Measurements from ENCODE around the gene NR5A1.
A peak's percentile ranks its signal among the peaks of the same experiment; 100 is the strongest.

NR5A1 gene

DNA sequence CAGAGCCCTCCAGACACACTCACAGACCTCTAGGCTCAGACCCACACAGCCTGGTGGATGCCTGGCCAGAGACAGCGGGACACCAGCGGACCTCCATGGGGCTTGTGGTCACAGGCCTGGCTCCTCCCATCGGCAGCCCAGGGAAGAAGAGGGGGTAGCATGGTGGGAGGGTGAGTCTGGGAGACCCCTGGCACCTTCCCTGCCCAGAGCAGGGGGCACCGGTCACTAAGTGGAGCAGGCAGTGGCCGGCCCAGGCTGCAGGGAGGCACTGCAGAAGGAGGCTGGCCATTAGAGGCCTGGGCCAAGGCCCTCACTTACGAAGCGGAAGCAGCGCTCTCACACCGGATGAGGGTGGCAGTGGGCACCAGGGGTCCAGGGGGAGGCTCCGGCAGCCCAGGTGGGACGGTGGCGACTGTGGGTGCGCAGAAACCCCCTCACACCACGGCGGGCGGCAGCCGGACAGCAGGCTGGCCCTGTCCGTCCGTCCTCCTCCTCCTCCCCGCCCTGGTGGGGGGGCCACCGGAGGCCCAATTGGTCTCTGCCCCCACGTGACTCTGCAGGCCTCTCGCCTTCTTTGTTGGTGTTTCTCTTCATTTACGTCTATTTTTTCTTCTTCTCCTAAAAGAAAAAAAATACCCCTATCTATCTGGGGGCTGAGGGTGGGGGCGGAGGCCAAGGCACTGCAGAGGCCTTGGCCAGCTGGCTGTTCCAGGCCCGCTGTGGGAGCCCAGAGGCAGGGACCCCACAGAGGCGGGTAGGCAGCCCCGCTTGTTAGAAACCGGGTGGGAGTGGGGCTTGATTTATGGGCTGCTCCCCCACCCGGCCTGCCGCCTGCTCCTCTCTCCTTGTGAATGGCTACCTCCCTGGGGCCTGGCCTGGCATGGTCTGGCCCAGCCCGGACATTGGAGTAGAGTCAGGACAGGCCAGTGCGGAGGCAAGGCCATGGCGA lies at the start of gene NR5A1:
Gene NR5A1 (minus strand): TSS at position 469 of the 949 bp plus-strand sequence. CDS start 4,004 bp downstream, outside the sequence.
- no peak for DNase-seq (ENCODE audit: low read depth in 2 of 2)

DNA sequence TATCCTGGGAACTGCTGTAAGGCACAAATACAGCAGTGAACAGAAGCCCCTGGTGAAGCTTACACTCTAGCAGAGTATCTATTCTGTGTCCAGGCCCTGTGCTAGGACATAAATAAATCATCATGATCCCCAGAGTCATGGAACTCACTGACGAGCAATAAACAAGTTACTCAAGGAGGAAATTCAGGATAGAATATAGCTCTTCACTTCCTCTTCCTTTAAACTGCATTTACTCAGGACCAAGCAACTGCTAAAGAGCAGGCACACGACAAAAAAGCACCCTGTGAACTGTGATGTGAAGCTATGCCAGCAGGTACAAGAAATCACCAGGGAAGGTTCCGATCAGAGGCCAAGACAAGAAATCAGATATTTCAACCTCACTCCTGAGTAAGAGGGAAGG lies 47.8 kb upstream of the NR5A1 start:
- DNase-seq (ENCODE audit: low read depth in 2 of 2) = no peak

DNA sequence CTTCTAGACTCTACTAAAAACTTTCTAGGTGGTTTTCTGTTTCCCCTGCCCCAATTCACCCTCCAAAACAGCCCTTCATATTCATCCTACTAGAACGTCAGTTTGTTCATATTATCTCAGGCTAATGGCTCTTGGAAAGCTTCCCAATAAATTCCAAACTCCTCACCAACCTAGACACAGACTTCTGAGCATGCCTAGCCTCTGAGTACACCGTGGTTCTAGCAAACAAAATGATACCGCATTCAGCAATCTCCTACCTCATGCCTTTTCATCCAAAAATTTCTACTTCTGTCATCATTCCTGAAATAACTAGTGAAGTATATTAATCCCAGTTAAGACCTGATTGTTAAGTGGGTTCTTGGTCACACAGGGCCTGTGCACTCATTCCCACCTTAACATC lies 46.5 kb upstream of the NR5A1 start:
- no peak for DNase-seq (ENCODE audit: low read depth in 2 of 2)

DNA sequence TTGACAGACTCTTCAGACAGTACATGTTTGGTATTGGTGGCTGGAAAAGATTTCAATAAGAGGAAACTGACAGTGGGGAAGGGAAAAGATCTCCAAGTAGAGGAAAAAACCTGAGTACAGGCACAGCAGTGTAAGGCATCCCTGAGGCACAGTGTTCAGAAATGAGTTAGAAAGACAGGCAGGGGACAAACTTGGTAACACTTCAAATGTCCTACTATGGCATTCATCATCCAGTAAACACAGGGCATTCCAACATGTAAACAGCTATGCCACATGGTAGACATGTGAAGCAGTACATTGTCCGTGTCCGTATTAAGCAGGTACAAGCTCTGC lies 45.0 kb upstream of the NR5A1 start:
- DNase-seq (ENCODE audit: low read depth in 2 of 2) = no peak

DNA sequence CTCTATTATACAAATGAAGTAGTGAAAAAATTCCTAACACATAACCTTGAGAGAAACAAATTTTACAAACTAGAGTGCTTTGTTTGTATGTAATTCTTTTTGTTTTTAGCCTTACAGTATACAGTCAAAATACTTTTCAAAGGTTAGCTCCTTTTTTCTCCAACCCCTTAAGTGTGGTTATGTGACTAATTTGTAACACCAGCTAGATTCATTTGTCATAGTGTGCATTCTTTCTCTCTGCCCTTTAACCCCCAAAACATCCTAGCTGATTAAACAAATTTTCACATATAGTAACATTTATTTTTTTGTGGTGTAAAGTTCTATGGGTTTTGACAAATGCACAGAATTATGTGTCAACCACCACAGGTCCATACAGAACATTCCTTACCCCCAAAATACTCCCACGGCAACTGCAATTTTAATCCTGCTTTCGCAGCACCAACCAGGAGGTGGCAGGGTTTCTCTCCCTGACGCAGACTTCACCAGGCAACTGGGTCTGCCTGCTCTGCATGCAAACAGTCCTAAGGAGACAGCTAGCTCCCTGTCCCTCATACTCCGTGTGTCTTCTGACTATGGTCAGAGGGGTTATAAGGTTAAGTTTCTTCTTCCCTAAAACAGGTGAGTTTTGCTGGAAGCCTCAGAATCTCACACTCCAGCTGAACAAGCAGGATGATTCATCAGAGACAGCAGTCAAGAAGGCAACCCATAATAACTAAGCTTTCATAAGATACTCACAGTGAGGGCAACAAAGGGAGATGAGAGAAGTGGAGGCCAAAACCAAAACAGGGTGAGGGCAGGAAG lies 44.5 kb upstream of the NR5A1 start:
- DNase-seq (ENCODE audit: low read depth in 2 of 2) = peak in 1 of 2 experiments; percentile 15

DNA sequence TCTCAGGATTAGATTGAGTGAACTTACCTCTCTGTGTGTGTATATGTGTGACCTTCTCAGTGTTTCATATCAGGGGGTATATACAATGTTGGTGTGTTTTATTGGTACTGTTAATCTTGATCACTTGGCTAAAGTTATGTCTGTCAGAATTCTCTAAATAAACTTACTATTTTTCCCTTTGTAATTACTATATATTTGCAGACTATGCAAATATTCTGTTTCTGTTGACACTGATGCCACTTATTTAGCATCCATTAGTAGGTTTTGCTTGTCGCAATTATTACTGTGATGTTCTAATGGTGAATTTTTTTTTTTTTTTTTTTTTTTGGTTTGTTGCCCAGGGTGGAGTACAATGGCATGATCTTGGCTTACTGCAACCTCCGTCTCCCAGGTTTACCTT lies 42.9 kb upstream of the NR5A1 start:
- no peak for DNase-seq (ENCODE audit: low read depth in 2 of 2)

DNA sequence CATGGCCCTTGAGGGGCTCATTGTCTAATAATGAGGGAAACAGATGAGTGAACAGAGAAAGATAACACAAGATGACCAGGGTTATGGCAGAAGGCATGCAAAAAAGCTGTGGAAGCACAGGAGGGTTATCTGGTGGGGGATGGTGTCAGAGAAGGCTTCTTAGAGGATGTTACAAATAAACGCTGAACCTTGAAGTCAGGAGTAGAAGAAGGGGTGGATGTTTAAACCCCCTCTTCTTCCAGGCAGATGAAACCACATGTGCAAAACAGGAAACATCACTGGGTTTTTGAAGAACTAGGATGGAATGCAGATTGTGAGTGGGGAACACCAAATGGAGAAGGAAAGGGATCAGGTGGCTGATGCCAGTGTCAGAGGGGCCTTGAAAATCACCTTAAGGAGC lies 41.8 kb upstream of the NR5A1 start:
- DNase-seq (ENCODE audit: low read depth in 2 of 2) = no peak

DNA sequence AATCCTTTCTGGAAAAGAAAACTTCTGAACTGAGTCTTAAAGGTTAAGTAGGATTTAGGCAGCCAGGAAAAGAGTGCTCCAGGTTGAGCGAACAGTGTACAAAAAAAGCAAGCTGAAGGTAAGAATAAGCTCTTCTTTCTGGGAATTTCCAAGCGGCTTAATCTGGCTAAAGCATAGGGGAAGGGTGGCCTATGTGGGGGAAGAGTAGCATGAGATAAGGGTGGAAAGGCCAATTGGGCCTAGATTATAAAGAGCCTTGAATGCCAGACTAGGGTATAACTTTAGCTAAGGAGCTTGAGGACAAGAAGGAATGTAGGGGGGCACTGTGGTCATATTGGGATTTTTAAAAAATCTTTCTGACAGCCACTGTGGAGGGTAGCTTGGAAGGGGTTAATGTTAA lies 37.3 kb upstream of the NR5A1 start:
- DNase-seq (ENCODE audit: low read depth in 2 of 2) = no peak

DNA sequence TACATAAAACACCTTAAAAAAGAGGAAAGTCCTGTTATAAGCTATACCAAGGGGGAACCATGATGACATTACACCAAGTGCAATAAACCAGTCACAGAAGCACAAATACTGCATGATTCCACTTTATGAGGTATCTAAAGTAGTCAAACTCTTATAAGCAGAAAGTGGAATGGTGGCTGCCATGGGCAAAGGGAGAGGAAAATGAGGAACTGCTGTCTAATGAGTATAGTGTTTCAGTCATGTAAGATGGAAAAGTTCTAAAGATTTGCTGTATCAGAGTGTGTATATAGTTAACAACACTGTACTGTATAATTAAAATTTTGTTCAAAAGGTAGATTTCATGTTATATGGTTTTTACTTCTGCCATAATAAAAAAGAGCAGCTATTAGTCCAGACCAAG lies 34.6 kb upstream of the NR5A1 start:
- DNase-seq (ENCODE audit: low read depth in 2 of 2) = no peak

DNA sequence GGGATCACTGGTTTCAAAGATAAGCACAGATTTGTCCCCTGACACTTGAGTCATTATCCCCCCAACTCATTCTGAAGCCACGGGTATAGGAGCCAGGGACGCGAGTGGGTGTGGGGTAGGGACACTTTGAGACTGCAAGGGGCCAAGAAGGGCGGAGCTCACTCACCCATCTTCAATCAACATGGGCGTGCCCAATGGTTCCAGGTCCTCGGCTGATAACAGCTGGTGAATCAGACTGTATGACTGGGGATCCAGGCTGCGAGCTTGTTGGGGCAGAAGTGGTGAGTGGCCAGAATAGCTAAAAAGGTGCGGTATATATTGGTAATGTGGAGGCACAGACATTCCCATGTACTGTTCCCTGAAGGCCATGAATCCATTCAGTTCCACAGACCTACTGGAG lies 30.7 kb upstream of the NR5A1 start:
- DNase-seq (ENCODE audit: low read depth in 2 of 2) = no peak

DNA sequence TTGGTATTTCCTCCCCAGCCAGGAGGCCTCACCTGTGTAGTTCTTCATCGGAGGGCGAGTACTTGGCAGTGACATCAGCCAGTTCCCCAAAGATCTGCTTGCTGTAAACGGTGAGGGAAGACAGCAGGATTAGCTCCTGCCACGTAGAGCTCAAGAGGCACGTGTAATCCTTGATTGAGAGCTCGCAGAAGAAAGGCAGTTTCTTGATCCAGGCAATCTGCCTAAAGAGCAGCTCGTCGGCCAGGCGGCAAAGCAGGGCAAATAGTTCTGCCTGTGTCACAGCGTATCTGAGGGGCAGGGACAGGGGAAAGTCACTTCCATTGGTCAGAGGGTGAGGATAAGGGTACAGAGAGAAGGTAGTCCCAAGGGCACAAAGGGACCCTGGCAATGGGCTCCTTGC lies 28.6 kb upstream of the NR5A1 start:
- DNase-seq (ENCODE audit: low read depth in 2 of 2) = no peak

DNA sequence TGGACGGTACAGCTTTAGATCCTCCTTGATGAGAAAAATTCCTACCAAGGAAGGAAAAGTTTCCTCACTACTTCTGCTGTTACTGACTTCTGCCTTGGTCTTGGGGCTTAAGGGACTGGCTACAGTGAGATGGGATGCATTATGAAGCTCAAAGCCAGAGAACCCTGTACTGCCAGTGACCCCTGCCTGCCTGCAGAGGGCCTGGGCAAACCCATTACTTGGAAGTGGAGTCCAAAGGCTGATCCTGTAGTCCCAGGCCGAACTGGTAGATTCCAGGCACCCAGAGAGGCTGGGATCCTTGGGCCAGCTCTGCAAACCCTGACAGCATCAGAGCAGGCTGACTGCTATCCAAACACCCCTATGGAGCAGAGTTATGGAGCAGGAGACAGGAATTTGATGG lies 25.7 kb upstream of the NR5A1 start:
- DNase-seq (ENCODE audit: low read depth in 2 of 2) = no peak

DNA sequence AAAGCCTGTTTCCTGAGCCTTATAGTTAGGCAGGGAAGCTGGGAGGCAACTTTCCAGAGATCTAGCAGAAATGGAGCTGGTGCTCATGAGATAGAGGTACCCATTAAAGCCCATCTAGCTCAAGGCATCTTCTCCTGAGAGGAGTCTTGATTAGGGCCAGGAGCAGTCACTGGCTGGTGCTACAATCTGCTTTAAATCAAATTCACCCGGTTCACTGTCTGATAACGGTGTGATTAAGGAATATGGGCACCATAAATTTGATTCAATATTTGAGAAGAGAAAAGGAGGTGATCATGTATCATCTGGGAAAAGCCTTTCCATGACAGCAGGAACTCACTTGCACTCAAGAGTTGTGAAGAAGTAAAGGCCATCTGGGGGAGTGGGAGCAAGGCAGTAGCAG lies 23.9 kb upstream of the NR5A1 start:
- DNase-seq (ENCODE audit: low read depth in 2 of 2) = no peak

DNA sequence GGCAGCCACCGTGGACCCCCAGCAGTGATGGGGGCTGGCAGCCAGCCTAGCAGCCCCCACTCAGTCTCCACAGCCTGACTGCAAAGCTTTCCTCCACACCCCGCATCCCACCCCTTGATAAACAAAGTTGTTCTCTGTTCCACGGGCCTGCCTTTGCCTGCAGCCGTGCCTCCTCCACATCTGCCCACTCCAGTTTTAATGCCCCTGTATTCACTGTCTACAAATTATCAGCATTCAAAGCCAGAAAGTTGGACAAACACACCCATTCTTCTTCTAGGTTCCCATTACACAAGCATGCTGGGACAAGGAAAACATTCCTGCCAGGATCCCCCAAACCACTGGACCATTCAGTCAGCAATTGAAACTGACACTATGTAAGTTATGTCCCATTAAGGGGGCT lies 23.0 kb upstream of the NR5A1 start:
- no peak for DNase-seq (ENCODE audit: low read depth in 2 of 2)

DNA sequence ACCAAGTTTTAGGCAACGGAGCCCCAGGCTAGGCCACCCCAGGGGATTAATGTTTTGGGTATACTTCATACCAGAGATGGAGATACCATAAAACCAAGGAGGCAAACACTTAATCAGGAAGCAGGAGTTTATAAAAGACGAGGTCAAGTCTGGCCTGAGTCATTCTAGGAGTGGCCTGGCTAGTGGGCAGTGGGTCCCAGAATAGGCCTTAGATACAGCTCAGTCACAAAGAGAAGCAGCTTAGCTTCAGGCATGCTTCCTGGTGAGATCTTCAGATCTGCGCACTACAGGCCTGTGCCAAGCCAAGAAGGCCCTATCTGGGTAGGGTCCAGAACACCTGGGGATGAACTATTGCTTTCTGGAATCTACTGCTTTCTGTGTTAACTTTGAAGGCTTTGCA lies 20.6 kb upstream of the NR5A1 start:
- no peak for DNase-seq (ENCODE audit: low read depth in 2 of 2)

DNA sequence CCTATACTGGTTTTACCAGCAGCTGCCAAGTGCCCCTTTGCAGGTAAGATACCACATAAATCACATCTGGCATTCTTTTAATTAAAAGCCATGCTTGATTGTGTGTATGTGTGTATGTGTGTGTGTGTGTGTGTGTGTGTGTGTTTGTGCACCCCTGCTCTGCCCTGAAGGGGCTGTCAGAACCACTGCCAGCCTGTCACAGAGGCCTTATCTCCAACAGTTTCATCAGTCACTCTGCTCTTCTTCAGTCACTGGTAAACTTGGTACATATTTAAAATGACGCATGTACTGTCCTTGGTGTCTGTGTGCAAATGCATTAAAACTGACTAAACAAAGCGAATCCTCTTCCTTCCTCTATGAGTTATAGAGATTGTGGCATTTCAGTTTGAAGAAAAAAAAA lies 19.0 kb upstream of the NR5A1 start:
- no peak for DNase-seq (ENCODE audit: low read depth in 2 of 2)

DNA sequence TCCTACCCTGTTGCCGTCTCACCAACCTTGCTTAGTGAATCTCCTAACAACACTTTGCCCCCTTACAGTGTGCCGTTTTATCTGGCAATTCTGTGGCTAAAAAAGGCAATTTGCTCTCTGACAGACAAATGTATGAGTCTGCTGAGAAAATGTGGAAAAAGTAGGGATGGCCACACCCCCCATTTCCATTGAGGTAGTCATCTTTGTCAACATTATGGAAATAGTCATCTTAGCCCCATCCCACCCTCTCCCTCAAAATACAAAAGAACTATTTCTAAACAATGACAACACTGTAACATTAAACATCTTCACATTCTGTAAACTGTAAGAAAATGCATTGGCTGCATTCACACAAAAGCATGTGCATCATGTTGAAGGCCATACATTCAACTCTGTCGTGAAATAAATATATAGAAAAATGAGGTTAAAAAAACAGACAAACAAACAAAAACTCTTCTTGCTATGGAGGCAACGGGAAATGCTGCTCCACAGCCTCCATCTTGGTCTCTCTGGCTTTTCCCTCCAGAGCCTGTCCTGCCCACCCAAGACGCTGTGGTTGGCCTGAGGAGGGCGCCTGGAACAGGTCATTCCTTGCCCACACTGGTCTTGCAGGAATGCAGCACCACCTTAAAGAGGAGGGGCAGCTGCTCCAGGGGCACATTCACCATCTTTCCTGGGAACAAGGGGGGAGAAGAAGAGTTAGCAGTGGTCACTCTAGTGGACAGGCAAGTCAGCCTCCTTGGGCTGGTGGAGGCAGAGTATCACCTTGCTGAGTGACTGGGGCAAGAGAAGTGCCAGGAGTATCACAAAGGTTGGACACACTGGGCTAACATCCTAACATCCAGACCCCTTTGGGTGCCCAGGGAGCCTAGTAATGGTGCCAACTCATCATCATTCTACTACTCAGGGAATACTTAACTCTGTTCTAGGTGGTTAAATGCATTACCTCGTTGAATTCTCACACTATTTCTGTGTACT lies 15.2 kb upstream of the NR5A1 start:
- DNase-seq (ENCODE audit: low read depth in 2 of 2) = no peak

DNA sequence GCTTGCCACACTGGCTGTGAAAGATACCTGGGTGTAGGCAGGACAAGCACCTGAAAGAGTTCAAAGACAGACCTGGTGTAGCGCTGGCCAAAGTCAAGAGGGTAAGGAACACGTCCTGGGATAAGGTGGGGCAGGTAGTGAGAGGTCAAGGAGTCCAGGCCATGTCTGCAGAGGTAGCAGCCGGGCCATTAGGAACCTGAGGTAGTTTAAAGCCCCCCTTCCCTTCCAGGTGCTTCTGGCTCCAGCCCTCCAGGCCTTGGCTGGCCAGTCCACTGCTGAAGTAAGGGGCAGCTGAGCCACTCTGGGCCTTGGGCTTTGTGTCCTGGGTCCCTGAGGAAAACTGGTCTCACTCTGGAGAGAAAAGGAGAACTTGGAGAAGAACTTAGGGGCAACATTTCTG lies 13.9 kb upstream of the NR5A1 start:
- DNase-seq (ENCODE audit: low read depth in 2 of 2) = no peak

DNA sequence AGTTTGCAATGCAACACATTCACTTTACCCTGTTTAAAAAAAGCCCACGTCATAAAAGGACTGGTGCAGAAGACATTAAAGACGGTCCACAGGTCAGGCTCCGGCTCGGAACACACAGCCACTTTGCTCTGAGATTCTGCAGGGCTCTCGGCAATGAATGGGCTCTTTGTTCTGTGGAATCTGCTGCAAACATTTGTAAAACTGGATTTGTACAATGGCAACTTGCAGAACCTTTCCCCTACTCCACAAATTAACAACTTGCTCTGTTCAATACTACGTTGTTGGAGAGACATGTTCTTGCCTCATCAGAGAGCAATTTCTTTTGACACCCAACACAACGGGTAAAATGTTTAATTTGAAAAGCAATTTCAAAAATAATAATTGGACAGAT lies 13.0 kb upstream of the NR5A1 start:
- no peak for DNase-seq (ENCODE audit: low read depth in 2 of 2)

DNA sequence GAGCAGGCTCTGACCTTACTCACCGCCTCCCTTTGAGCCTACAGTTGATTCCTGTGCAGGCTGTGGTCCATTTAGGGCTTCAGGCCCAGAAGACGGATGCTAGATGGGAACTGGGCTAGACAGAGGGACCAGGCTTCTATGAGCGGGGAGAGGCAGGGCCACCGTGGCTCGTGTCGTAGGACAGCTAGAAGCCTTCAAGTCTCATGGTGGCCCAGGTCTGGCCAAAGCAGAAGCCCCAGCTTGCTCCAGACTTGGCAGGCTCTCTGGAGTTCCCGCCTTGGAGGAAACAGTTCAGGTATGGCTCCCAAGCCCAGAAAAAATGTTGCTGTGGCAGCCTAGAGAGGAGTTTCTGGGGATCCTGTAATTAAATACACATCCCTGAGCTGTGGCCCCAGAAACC lies 10.9 kb upstream of the NR5A1 start:
- no peak for DNase-seq (ENCODE audit: low read depth in 2 of 2)

DNA sequence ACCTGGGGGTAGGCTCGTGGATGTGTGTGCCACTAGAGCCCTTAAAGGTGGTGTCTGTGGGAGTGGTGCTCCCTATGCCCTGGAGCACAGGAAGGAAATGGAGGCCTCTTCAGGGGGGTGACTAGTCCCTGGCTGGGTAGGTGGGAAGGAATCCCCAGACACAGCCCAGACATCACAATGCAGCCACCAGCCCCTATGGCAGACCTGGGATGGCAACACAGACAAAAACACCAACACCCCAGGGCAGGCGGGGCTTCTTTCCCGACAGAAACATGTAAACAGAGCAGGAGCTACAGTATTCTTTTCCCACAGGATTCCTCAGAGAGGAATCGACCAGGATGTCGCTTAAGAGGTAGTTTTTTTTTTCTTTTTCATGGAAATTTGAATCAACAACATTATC lies 10.4 kb upstream of the NR5A1 start:
- DNase-seq (ENCODE audit: low read depth in 2 of 2) = no peak

DNA sequence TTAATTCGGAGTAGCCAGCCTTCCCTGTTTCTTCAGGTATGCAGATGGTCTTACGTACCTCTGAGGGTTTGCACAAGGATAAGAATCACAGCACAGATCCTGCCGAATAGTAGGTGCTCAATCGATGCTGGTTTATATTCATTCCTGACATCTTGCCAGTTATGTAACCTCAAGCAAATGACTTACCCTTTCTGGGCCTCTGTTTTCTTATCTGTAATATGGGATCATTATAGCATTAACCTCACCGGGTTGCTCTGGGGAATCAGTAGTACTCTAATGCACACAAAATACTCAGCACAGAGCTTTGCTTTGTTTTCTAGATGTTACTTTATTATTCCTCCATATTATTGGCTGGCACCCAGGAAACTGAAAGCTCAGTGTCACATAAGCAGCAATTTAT lies 7.7 kb upstream of the NR5A1 start:
- no peak for DNase-seq (ENCODE audit: low read depth in 2 of 2)
